ENCODE measurements around the gene UPK3B.
"Not testable (repeated sequence)": the region's sequence is repeated elsewhere in the genome, so short reads cannot be mapped to it uniquely, and the experiment has no call there.

Gene UPK3B

DNA sequence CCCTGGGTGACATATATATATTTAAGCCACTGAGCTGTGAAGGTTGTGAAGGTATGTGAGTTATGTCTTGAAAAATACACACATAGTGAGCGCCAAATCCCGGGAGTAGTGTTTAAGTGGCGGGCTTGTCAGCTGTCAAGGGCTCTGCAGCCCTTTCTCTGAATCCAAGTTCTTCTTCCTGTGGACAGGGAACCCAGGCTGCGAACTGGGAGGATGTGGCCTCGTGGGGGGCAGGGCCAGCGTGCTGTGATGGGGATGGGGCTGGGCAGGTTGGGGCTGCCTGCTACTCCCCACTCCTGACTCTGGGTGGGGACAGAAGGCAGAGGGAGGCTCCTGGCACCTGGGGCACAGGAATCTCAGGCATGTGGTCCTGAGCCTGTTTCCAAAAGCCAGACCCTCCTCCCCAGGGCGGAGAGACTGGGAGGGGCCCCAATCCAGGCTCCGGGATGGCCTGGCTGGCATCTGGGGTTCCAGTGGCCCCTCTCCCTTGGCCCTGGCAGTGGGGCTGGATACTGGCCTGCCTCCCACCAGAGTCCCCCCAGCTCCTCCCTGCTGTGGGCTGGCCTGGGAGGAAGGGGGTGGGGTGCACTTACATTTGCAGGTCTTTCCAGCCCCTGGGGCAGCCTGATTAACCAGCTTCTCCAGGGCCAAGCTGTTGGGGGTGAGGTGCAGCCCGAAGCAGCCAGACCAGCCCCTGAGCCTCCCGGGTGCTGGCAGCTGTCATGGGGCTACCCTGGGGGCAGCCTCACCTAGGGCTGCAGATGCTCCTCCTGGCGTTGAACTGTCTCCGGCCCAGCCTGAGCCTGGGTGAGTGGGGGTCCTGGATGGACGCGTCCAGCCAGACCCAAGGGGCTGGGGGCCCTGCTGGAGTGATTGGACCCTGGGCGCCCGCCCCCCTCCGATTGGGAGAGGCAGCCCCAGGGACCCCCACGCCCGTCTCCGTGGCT, at the start of gene UPK3B:
Gene UPK3B, plus strand, starts transcription at position 622 of the 947 bp plus-strand sequence. Its CDS starts 101 bp downstream, at position 723.
- Histone ChIP-seq H3K27me3 (replicated peaks; ENCODE audit: control insufficient read depth, insufficient read depth, low read length) (no peaks in the 10 kb centered on the region), H3K4me3 (replicated peaks; ENCODE audit: low read depth, low read length) (no peak within 1 kb of the TSS), H3K36me3 (ENCODE audit: control insufficient read depth, insufficient read depth, low read length) (peaks cover 6% of the 10 kb centered on the region)
- no peak for DNase-seq (ENCODE audit: extremely low read depth, insufficient read length)
- TF ChIP-seq CTCF (IDR thresholded peaks at IDR 0.05; ENCODE audit: insufficient read depth, low read length, poor library complexity, severe bottlenecking), result no peak

DNA sequence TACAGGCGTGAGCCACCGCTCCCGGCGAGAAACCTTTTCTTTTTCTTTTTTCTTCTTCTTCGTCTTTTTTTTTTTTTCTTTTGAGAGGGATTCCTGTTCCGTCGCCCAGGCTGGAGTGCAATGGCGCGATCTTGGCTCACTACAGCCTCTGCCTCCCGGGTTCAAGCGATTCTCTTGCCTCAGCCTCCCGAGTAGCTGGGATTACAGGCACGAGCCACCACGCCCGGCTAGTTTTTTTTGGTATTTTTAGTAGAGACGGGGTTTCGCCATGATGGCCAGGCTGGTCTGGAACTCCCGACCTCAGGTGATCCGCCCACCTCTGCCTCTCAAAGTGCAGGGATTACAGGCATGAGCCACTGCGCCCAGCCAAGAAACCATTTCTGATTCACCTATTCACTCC, 49.6 kb upstream of the UPK3B start:
- DNase-seq (ENCODE audit: extremely low read depth, insufficient read length); H3K36me3 ChIP-seq (ENCODE audit: control insufficient read depth, insufficient read depth, low read length); H3K4me3 ChIP-seq (replicated peaks; ENCODE audit: low read depth, low read length); H3K27me3 ChIP-seq (replicated peaks; ENCODE audit: control insufficient read depth, insufficient read depth, low read length): not testable (repeated sequence)

- not testable (repeated sequence) for H3K27me3 ChIP-seq (replicated peaks; ENCODE audit: control insufficient read depth, insufficient read depth, low read length); DNase-seq (ENCODE audit: extremely low read depth, insufficient read length); H3K36me3 ChIP-seq (ENCODE audit: control insufficient read depth, insufficient read depth, low read length)
- peak within 1 kb of the TSS; percentile 61 for H3K4me3 ChIP-seq (replicated peaks; ENCODE audit: low read depth, low read length)
Measured at GRCh38 chr7:76461464-76462101, 48.8 kb upstream of the UPK3B start, which contains the start of gene DTX2. Gene DTX2, plus strand, starts transcription at chr7:76461709. Its CDS starts 18,801 bp downstream, at chr7:76480510.

DNA sequence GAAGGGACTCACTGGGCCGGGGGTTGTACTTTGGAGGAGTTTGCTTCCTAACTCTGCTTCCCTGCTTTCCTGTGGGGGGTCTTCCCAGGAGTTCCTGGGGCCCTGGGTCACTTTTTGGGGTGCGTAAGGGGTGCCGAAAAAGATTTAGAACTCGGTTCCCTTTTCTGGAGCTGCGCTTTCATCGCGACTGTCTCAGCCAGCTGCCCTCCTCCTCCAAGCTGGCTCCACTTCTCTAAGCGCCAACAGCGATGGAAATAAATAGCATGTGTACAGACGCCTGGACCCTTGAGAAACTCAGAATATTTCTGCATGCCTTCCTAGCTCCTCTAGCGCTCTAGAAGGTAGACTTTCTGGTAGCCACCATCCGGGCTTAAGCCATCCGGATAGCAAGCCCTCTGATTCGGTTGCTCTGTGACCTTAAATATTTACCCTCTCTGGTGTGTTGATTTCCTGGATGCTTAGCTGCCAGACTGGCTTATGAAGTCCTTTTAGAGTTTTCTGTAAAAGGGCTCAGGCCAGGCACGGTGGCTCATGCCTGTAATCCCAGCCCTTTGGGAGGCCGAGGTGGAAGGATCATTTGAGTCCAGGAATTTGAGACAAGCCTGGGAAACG, 48.0 kb upstream of the UPK3B start:
- DNase-seq (ENCODE audit: extremely low read depth, insufficient read length); H3K4me3 ChIP-seq (replicated peaks; ENCODE audit: low read depth, low read length); H3K36me3 ChIP-seq (ENCODE audit: control insufficient read depth, insufficient read depth, low read length); H3K27me3 ChIP-seq (replicated peaks; ENCODE audit: control insufficient read depth, insufficient read depth, low read length): not testable (repeated sequence)

GRCh38 chr7:76464959-76465358, 45.4 kb upstream of the UPK3B start:
- not testable (repeated sequence) for DNase-seq (ENCODE audit: extremely low read depth, insufficient read length); H3K4me3 ChIP-seq (replicated peaks; ENCODE audit: low read depth, low read length); H3K36me3 ChIP-seq (ENCODE audit: control insufficient read depth, insufficient read depth, low read length); H3K27me3 ChIP-seq (replicated peaks; ENCODE audit: control insufficient read depth, insufficient read depth, low read length)

GRCh38 chr7:76465950-76466349, 44.4 kb upstream of the UPK3B start:
- H3K27me3 ChIP-seq (replicated peaks; ENCODE audit: control insufficient read depth, insufficient read depth, low read length); H3K4me3 ChIP-seq (replicated peaks; ENCODE audit: low read depth, low read length); H3K36me3 ChIP-seq (ENCODE audit: control insufficient read depth, insufficient read depth, low read length); DNase-seq (ENCODE audit: extremely low read depth, insufficient read length): not testable (repeated sequence)

- not testable (repeated sequence) for H3K36me3 ChIP-seq (ENCODE audit: control insufficient read depth, insufficient read depth, low read length); H3K27me3 ChIP-seq (replicated peaks; ENCODE audit: control insufficient read depth, insufficient read depth, low read length); DNase-seq (ENCODE audit: extremely low read depth, insufficient read length); H3K4me3 ChIP-seq (replicated peaks; ENCODE audit: low read depth, low read length)
Measured at GRCh38 chr7:76467743-76468404, 42.5 kb upstream of the UPK3B start.

GRCh38 chr7:76471556-76472221, 38.7 kb upstream of the UPK3B start:
- not testable (repeated sequence) for H3K4me3 ChIP-seq (replicated peaks; ENCODE audit: low read depth, low read length); H3K27me3 ChIP-seq (replicated peaks; ENCODE audit: control insufficient read depth, insufficient read depth, low read length); DNase-seq (ENCODE audit: extremely low read depth, insufficient read length); H3K36me3 ChIP-seq (ENCODE audit: control insufficient read depth, insufficient read depth, low read length)

DNA sequence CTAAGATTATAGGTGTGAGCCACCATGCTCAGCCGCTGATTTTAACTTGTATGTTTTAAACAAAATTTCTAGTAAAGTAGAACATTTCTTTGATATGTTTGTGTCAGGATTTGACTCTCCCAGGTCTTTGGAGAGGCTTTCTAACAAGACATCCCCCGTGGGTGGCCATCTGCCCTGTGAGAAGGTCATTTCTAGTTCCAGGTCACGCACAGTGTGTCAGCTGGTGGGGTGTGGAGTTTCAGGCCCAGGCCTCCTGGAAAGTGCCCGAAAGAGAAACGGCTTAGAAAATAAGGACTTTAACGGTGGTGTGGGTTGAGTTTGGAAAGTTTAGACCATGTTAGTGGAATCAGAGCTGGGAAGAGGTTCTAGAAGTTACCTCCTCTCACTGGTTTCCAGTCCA, 37.3 kb upstream of the UPK3B start:
- not testable (repeated sequence) for DNase-seq (ENCODE audit: extremely low read depth, insufficient read length); H3K27me3 ChIP-seq (replicated peaks; ENCODE audit: control insufficient read depth, insufficient read depth, low read length); H3K36me3 ChIP-seq (ENCODE audit: control insufficient read depth, insufficient read depth, low read length); H3K4me3 ChIP-seq (replicated peaks; ENCODE audit: low read depth, low read length)

- H3K36me3 ChIP-seq (ENCODE audit: control insufficient read depth, insufficient read depth, low read length); H3K27me3 ChIP-seq (replicated peaks; ENCODE audit: control insufficient read depth, insufficient read depth, low read length); DNase-seq (ENCODE audit: extremely low read depth, insufficient read length); H3K4me3 ChIP-seq (replicated peaks; ENCODE audit: low read depth, low read length): not testable (repeated sequence)
Measured at GRCh38 chr7:76476280-76476679, 34.1 kb upstream of the UPK3B start.

DNA sequence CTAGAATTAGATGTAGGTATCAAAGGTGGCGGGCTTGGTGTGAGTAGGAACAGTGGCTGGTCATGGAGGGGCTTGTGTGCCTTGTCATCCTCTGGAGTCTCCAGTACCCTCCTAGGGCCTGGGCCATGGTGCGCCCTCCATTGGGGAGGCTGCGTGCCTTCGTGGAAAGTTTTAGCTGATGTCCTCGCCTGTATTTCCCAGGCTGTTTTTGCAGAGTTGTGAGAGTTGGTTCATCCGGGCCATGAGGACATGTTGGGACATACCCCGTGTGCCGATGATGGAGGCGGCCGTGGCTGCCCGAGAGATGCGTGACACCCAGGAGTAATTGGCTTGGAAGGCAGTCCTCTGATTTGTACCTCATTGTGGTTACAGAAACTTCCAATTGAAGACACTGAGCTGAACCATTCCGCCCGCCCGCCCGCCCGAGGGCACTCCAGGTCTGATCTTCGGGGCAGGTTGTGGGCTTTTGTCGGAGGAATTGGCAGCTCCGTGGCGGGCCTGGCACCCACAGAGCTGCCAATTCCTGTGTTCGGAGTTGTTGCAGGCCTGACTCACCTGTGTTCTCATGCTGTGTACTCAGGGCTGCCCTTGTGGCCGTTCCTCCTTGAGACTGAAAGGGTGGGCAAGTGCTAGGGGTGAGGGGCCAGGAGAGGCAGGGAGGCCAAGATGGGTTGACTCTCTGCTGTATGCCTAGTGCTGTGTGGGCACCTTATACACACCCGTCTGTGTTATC, 33.4 kb upstream of the UPK3B start:
- DNase-seq (ENCODE audit: extremely low read depth, insufficient read length); H3K4me3 ChIP-seq (replicated peaks; ENCODE audit: low read depth, low read length); H3K27me3 ChIP-seq (replicated peaks; ENCODE audit: control insufficient read depth, insufficient read depth, low read length); H3K36me3 ChIP-seq (ENCODE audit: control insufficient read depth, insufficient read depth, low read length): not testable (repeated sequence)

DNA sequence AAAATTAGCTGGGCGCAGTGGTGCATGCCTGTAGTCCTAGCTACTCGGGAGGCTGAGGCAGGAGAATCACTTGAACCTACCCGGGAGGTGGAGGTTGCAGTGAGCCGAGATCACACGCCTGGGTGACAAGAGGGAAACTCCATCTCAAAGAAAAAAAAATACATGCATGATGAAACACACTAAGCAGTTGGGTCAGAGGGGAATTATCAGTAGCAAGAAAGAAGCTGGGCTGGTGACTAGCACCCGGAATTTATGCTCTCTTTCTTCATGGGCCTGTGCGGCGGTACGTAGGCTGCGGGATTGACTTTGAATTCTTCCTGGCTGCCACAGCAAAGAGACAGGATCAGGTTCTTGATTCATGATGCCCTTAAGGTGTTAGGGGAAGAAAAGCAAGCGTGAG, 30.7 kb upstream of the UPK3B start:
- not testable (repeated sequence) for H3K27me3 ChIP-seq (replicated peaks; ENCODE audit: control insufficient read depth, insufficient read depth, low read length); H3K36me3 ChIP-seq (ENCODE audit: control insufficient read depth, insufficient read depth, low read length); DNase-seq (ENCODE audit: extremely low read depth, insufficient read length); H3K4me3 ChIP-seq (replicated peaks; ENCODE audit: low read depth, low read length)
